ENCODE measurements around the gene CNDP1.
"Not testable (repeated sequence)": the region's sequence is repeated elsewhere in the genome, so short reads cannot be mapped to it uniquely, and the experiment has no call there.

The CNDP1 gene

DNA sequence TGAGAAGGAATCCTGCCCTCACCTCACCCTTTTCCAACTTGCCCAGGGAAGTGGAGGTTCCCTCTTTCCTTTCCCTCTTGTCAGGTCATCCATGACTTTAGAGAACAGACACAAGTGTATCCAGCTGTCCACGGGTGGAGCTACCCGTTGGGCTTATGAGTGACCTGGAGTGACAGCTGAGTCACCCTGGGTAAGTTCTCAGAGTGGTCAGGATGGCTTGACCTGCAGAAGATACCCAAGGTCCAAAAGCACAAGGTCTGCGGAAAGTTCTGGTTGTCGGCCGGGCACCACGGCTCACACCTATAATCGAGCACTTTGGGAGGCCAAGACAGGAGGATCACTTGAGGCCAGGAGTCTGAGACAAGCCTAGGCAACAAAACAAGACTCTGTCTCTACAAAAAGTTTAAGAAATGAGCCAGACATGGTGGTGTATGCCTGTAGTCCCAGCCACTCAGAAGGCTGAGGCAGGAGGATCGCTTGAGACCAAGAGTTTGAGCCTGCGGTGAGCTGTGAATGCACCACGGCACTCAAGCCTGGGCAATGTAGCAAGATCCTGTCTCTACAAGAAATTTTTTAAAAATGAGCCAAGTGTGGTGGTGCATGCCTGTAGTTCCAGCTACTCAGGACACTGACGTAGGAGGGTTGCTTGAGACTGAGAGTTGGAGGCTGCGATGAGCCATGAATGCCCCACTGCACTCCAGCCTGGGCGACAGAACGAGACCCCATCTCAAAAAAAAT, 14.0 kb upstream of the CNDP1 start:
- H3K36me3 ChIP-seq (ENCODE audit: control insufficient read depth in 2 of 2, insufficient read depth in 2 of 2, low read length in 2 of 2): peaks cover 54 to 55% of the 10 kb centered on the region in 2 donors
- H3K9me3 ChIP-seq (ENCODE audit: control insufficient read depth in 2 of 2, low read length in 2 of 2): no peaks in the 10 kb centered on the region
- H3K27me3 ChIP-seq (ENCODE audit: control insufficient read depth in 2 of 2, insufficient read depth in 2 of 2, low read length in 2 of 2): no peaks in the 10 kb centered on the region
- H3K27ac ChIP-seq (ENCODE audit: low read depth in 2 of 2, low read length in 2 of 2): no peak overlapping the region
- no peak overlapping the region for H3K4me3 ChIP-seq (ENCODE audit: low read length in 2 of 2)
- no peak overlapping the region for H3K9ac ChIP-seq (ENCODE audit: low read depth in 1 of 2, low read length in 2 of 2)
- H3K4me1 ChIP-seq (ENCODE audit: control insufficient read depth in 2 of 2, insufficient read depth in 2 of 2, low read length in 2 of 2): peaks cover 5 to 6% of the 10 kb centered on the region in 2 donors

DNA sequence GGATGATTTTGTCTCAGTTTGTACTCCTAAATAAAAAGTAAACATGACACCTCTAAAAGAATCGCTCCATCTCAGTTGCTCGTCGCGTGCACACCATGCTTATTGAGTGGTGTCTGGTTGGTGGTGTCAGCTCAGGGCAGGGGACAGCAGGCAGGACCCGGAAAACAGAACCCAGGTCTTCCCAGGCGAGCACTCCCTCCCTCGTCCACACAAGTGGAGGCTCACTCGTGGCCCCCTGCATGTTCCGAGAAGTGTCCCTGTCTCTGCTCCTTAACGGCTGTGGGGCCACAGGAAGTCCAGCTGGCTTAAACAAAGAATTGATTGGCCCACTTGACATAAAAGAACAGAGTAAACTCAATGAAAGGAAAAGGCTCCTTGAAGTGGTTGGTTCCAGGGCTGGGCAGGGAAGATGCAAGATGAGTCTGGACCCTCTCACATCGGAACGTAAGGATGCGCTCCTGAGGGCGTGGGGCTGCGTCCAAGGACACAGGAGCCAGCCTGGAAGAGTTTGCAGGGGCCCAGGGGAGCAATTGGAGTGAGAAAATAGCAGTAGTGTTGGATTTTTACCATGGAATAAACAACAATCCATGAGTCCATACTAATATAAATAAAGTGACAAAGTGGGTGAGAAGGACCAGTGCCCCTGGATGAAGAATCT, 13.1 kb upstream of the CNDP1 start:
- Histone ChIP-seq H3K4me3 (ENCODE audit: low read length in 2 of 2) (no peak overlapping the region), H3K36me3 (ENCODE audit: control insufficient read depth in 2 of 2, insufficient read depth in 2 of 2, low read length in 2 of 2) (peaks cover 46% of the 10 kb centered on the region in 2 donors)

DNA sequence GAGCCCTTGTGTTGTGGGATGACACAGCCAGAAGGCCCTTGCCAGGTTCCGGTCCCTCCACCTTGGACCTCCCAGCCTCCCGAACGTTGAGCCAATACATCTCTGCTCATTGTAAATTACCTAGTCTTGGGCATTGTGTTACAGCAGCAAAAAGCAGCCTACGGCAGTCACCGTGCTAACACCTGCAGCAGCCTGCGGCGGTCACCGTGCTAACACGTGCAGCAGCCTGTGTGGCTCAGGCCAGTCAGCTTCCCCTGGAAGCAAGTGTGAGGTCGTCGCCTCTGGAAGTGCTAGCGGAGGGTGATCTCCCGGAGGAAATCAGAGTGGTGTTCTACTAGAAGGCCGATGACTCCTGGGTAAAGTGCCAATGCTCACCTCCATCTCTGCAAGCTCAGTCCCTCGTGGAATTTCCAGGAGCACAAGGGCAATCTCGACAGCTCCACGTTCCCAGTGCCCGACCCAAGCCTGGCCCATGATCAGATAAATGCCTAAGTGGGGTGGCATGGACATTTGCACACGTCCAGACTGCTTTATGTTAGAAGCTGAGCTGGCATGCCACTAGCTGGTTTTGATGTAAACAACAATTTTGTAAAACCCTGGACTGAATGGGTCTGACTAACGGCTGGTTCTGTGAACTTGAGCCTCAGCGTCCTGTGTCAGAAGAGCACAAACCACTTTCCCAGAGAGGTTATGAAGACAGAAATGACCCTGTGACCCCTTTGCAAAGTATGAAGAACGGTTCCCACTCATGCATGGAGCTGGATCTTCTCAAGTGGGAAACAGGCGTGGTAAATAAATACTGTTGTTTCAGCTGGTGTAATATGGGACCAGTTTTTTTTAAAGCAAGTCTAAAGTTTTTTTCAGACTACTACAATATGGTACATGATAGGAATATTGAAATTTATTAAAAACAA, 11.4 kb upstream of the CNDP1 start:
- Histone ChIP-seq H3K4me1 (ENCODE audit: control insufficient read depth in 2 of 2, insufficient read depth in 2 of 2, low read length in 2 of 2) (peaks cover 5 to 15% of the 10 kb centered on the region in 2 donors), H3K27me3 (ENCODE audit: control insufficient read depth in 2 of 2, insufficient read depth in 2 of 2, low read length in 2 of 2) (no peaks in the 10 kb centered on the region), H3K9ac (ENCODE audit: low read depth in 1 of 2, low read length in 2 of 2) (no peak overlapping the region), H3K9me3 (ENCODE audit: control insufficient read depth in 2 of 2, low read length in 2 of 2) (no peaks in the 10 kb centered on the region), H3K4me3 (ENCODE audit: low read length in 2 of 2) (no peak overlapping the region), H3K36me3 (ENCODE audit: control insufficient read depth in 2 of 2, insufficient read depth in 2 of 2, low read length in 2 of 2) (peaks cover 33 to 34% of the 10 kb centered on the region in 2 donors), H3K27ac (ENCODE audit: low read depth in 2 of 2, low read length in 2 of 2) (no peak overlapping the region)

More for the DNA sequence above, 13.1 kb upstream of the CNDP1 start:
- no peak overlapping the region for H3K27ac ChIP-seq (ENCODE audit: low read depth in 2 of 2, low read length in 2 of 2)
- H3K27me3 ChIP-seq (ENCODE audit: control insufficient read depth in 2 of 2, insufficient read depth in 2 of 2, low read length in 2 of 2): no peaks in the 10 kb centered on the region
- H3K9me3 ChIP-seq (ENCODE audit: control insufficient read depth in 2 of 2, low read length in 2 of 2): no peaks in the 10 kb centered on the region
- no peak overlapping the region for H3K9ac ChIP-seq (ENCODE audit: low read depth in 1 of 2, low read length in 2 of 2)
- H3K4me1 ChIP-seq (ENCODE audit: control insufficient read depth in 2 of 2, insufficient read depth in 2 of 2, low read length in 2 of 2): peaks cover 5 to 14% of the 10 kb centered on the region in 2 donors

- Histone ChIP-seq H3K27me3 (ENCODE audit: control insufficient read depth in 2 of 2, insufficient read depth in 2 of 2, low read length in 2 of 2) (no peaks in the 10 kb centered on the region), H3K4me1 (ENCODE audit: control insufficient read depth in 2 of 2, insufficient read depth in 2 of 2, low read length in 2 of 2) (peaks cover 5 to 15% of the 10 kb centered on the region in 2 donors), H3K9ac (ENCODE audit: low read depth in 1 of 2, low read length in 2 of 2) (no peak overlapping the region), H3K36me3 (ENCODE audit: control insufficient read depth in 2 of 2, insufficient read depth in 2 of 2, low read length in 2 of 2) (peaks cover 23 to 24% of the 10 kb centered on the region in 2 donors), H3K9me3 (ENCODE audit: control insufficient read depth in 2 of 2, low read length in 2 of 2) (no peaks in the 10 kb centered on the region), H3K27ac (ENCODE audit: low read depth in 2 of 2, low read length in 2 of 2) (peak overlapping the region; percentile 48 to 66), H3K4me3 (ENCODE audit: low read length in 2 of 2) (no peak overlapping the region)
These were observed 10.2 kb upstream of the CNDP1 start for GRCh38 chr18:74524097-74524496.

GRCh38 chr18:74524915-74525314, 9.4 kb upstream of the CNDP1 start:
- peaks cover 15 to 16% of the 10 kb centered on the region in 2 donors for H3K36me3 ChIP-seq (ENCODE audit: control insufficient read depth in 2 of 2, insufficient read depth in 2 of 2, low read length in 2 of 2)
- peak overlapping the region; percentile 55 to 70 for H3K27ac ChIP-seq (ENCODE audit: low read depth in 2 of 2, low read length in 2 of 2)

DNA sequence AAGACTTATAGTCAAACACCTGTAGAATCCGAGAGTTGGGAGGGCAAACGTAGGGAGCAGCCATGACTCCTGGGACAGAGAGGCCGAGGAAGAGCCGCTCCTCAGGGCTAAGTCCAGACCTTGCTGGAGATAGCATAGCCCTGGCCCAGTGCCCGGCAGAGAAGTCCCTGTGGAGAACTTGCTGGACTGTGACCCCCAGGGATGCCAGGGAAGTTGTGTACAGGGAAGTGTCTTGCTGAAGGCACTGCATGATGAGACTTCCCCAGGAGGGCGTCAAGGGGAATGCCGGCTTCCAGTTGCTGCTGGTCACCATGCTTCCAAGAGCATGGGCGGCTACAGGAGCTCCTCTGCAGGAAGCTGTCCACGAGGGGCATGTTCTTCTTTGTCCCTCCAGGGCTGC, 8.6 kb upstream of the CNDP1 start:
- Histone ChIP-seq H3K4me3 (ENCODE audit: low read length in 2 of 2) (peak overlapping the region in 1 of 2 donors; percentile 26), H3K9me3 (ENCODE audit: control insufficient read depth in 2 of 2, low read length in 2 of 2) (no peaks in the 10 kb centered on the region), H3K27ac (ENCODE audit: low read depth in 2 of 2, low read length in 2 of 2) (peak overlapping the region; percentile 55 to 70), H3K4me1 (ENCODE audit: control insufficient read depth in 2 of 2, insufficient read depth in 2 of 2, low read length in 2 of 2) (peaks cover 5 to 17% of the 10 kb centered on the region in 2 donors), H3K27me3 (ENCODE audit: control insufficient read depth in 2 of 2, insufficient read depth in 2 of 2, low read length in 2 of 2) (no peaks in the 10 kb centered on the region), H3K36me3 (ENCODE audit: control insufficient read depth in 2 of 2, insufficient read depth in 2 of 2, low read length in 2 of 2) (peaks cover 7 to 8% of the 10 kb centered on the region in 2 donors), H3K9ac (ENCODE audit: low read depth in 1 of 2, low read length in 2 of 2) (no peak overlapping the region)

More at GRCh38 chr18:74524915-74525314, 9.4 kb upstream of the CNDP1 start:
- not testable (repeated sequence) for H3K27me3 ChIP-seq (ENCODE audit: control insufficient read depth in 2 of 2, insufficient read depth in 2 of 2, low read length in 2 of 2); H3K4me3 ChIP-seq (ENCODE audit: low read length in 2 of 2); H3K9ac ChIP-seq (ENCODE audit: low read depth in 1 of 2, low read length in 2 of 2); H3K9me3 ChIP-seq (ENCODE audit: control insufficient read depth in 2 of 2, low read length in 2 of 2)
- H3K4me1 ChIP-seq (ENCODE audit: control insufficient read depth in 2 of 2, insufficient read depth in 2 of 2, low read length in 2 of 2): peaks cover 5 to 15% of the 10 kb centered on the region in 2 donors

GRCh38 chr18:74526488-74526887, 7.8 kb upstream of the CNDP1 start:
- no peaks in the 10 kb centered on the region for H3K27me3 ChIP-seq (ENCODE audit: control insufficient read depth in 2 of 2, insufficient read depth in 2 of 2, low read length in 2 of 2)
- H3K4me3 ChIP-seq (ENCODE audit: low read length in 2 of 2): no peak overlapping the region
- H3K36me3 ChIP-seq (ENCODE audit: control insufficient read depth in 2 of 2, insufficient read depth in 2 of 2, low read length in 2 of 2): peaks cover 2 to 3% of the 10 kb centered on the region in 2 donors
- H3K27ac ChIP-seq (ENCODE audit: low read depth in 2 of 2, low read length in 2 of 2): no peak overlapping the region
- no peak overlapping the region for H3K9ac ChIP-seq (ENCODE audit: low read depth in 1 of 2, low read length in 2 of 2)
- no peaks in the 10 kb centered on the region for H3K9me3 ChIP-seq (ENCODE audit: control insufficient read depth in 2 of 2, low read length in 2 of 2)
- H3K4me1 ChIP-seq (ENCODE audit: control insufficient read depth in 2 of 2, insufficient read depth in 2 of 2, low read length in 2 of 2): peaks cover 5 to 17% of the 10 kb centered on the region in 2 donors

DNA sequence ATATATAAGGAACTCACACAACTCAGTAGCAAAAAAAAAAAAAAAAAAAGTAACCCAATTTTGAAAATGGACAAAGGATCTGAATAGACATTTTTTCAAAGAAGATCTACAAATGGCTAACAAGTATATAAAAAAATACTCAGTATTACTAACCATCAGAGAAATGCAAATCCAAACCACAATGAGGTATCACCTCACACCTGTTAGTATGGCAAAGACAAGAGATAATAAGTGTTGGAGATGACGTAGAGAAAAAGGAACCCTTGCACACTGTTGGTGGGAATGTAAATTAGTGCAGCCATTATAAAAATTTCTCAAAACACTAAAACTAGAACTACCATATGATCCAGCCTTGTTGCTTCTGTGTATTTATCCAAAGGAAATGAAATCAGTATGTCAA, 5.8 kb upstream of the CNDP1 start:
- peaks cover 5 to 17% of the 10 kb centered on the region in 2 donors for H3K4me1 ChIP-seq (ENCODE audit: control insufficient read depth in 2 of 2, insufficient read depth in 2 of 2, low read length in 2 of 2)
- H3K4me3 ChIP-seq (ENCODE audit: low read length in 2 of 2): no peak overlapping the region
- no peak overlapping the region for H3K9ac ChIP-seq (ENCODE audit: low read depth in 1 of 2, low read length in 2 of 2)
- no peaks in the 10 kb centered on the region for H3K9me3 ChIP-seq (ENCODE audit: control insufficient read depth in 2 of 2, low read length in 2 of 2)
- H3K27ac ChIP-seq (ENCODE audit: low read depth in 2 of 2, low read length in 2 of 2): no peak overlapping the region
- H3K27me3 ChIP-seq (ENCODE audit: control insufficient read depth in 2 of 2, insufficient read depth in 2 of 2, low read length in 2 of 2): no peaks in the 10 kb centered on the region
- no peaks in the 10 kb centered on the region for H3K36me3 ChIP-seq (ENCODE audit: control insufficient read depth in 2 of 2, insufficient read depth in 2 of 2, low read length in 2 of 2)

DNA sequence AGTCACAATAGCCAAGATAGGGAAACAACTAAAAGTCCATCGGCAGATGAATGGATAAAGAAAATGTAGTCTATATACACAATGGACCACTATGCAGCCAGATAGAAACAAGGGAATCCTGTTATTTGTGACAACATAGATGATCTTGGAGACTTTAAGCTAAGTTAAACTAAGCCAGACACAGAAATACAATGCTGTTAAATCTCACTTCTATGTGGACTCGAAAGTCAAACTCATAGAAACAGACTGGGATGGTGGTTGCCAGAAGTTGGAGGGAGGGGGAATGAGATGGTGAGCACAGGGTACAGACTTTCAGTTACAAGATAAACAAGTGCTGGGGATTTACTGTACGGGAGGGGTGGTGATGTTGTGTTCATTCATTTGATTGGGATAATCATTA, 5.4 kb upstream of the CNDP1 start:
- Histone ChIP-seq H3K9ac (ENCODE audit: low read depth in 1 of 2, low read length in 2 of 2) (no peak overlapping the region), H3K9me3 (ENCODE audit: control insufficient read depth in 2 of 2, low read length in 2 of 2) (no peaks in the 10 kb centered on the region), H3K4me3 (ENCODE audit: low read length in 2 of 2) (no peak overlapping the region), H3K36me3 (ENCODE audit: control insufficient read depth in 2 of 2, insufficient read depth in 2 of 2, low read length in 2 of 2) (no peaks in the 10 kb centered on the region), H3K27me3 (ENCODE audit: control insufficient read depth in 2 of 2, insufficient read depth in 2 of 2, low read length in 2 of 2) (no peaks in the 10 kb centered on the region), H3K27ac (ENCODE audit: low read depth in 2 of 2, low read length in 2 of 2) (no peak overlapping the region), H3K4me1 (ENCODE audit: control insufficient read depth in 2 of 2, insufficient read depth in 2 of 2, low read length in 2 of 2) (peaks cover 5 to 16% of the 10 kb centered on the region in 2 donors)
